HG03103 (cell line): ENCODE results near the gene STX1A.

Experiments
- ATAC-seq: cut with Tn5 transposase; IDR thresholded peaks from one replicate; pipeline ENCODE4 v1.9.1; 2021; ENCODE audit warnings: low read depth; ENCODE audit not compliant: unreplicated experiment

The STX1A gene

GRCh38 chr7:73708961-73709549, 10.4 kb downstream of the STX1A start:
- no peak for ATAC-seq

GRCh38 chr7:73707045-73707631, 12.3 kb downstream of the STX1A start:
- no peak for ATAC-seq

GRCh38 chr7:73706126-73707044, 13.1 kb downstream of the STX1A start:
- ATAC-seq: no peak

- ATAC-seq: no peak
These were observed 13.9 kb downstream of the STX1A start for GRCh38 chr7:73705551-73705920.

- ATAC-seq: no peak
These were observed 14.6 kb downstream of the STX1A start for GRCh38 chr7:73704640-73705550.

GRCh38 chr7:73703757-73704639, 15.5 kb downstream of the STX1A start:
- ATAC-seq: no peak

GRCh38 chr7:73703225-73703624, 16.2 kb downstream of the STX1A start:
- no peak for ATAC-seq

- no peak for ATAC-seq
These were observed 16.8 kb downstream of the STX1A start for GRCh38 chr7:73702665-73703064.

GRCh38 chr7:73702226-73702625, 17.2 kb downstream of the STX1A start:
- no peak for ATAC-seq

- ATAC-seq: no peak
These were observed 18.0 kb downstream of the STX1A start for GRCh38 chr7:73701357-73701995.

GRCh38 chr7:73700581-73701134, 18.8 kb downstream of the STX1A start:
- ATAC-seq: no peak

- ATAC-seq: no peak
These were observed 19.4 kb downstream of the STX1A start for GRCh38 chr7:73700069-73700423.

GRCh38 chr7:73699370-73700068, 19.9 kb downstream of the STX1A start:
- no peak for ATAC-seq

- no peak for ATAC-seq
These were observed 21.1 kb downstream of the STX1A start for GRCh38 chr7:73698410-73698809.

GRCh38 chr7:73696372-73696771, 23.1 kb downstream of the STX1A start:
- ATAC-seq: no peak

- ATAC-seq: no peak
These were observed 28.8 kb downstream of the STX1A start for GRCh38 chr7:73690646-73691045.

GRCh38 chr7:73688288-73688687, 31.2 kb downstream of the STX1A start:
- ATAC-seq: no peak

- ATAC-seq: no peak
These were observed 34.2 kb downstream of the STX1A start for GRCh38 chr7:73685311-73685710.
